Measurements from ENCODE around the gene SNX33.

SNX33 gene

DNA sequence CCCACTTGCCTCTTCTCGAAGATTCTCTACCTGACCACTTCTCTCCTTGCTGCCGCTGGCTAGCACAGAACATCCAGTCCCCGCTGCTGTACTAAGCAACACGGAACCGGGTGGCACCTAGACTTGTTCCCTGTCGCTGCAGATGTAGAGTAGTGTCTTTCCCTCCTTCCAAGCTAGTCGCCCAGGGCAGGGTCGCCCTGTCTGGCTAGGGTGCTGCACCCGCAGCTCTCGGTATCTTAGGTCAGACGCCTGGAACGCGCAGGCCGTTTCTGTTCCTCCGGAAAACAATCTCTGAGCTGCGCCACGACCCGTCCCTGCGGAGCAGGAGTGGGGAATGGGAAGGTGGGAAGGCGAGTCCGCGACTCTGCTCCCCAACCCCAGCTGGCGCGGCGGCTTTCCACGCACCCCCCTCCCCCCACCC, 758 bp upstream of the SNX33 start:
- Mint-ChIP-seq H3K27ac (no peak overlapping the region), H3K4me3 (peak overlapping the region; percentile 87), H3K9me3 (no peaks in the 10 kb centered on the region), H3K36me3 (ENCODE audit: low read depth) (peaks cover 23% of the 10 kb centered on the region), H3K27me3 (ENCODE audit: low read depth, poor library complexity) (peaks cover 23% of the 10 kb centered on the region), H3K4me1 (peaks cover 57% of the 10 kb centered on the region)
- peak; percentile 37 for DNase-seq
- no peak for TF ChIP-seq CTCF (IDR thresholded peaks at IDR 0.05)

GRCh38 chr15:75648156-75649000, 666 bp downstream of the SNX33 start:
- peak overlapping the region; percentile 96 for H3K4me3 Mint-ChIP-seq
- H3K4me1 Mint-ChIP-seq: peaks cover 72% of the 10 kb centered on the region
- no peak for TF ChIP-seq CTCF (IDR thresholded peaks at IDR 0.05)
- H3K36me3 Mint-ChIP-seq (ENCODE audit: low read depth): peaks cover 24% of the 10 kb centered on the region
- peaks cover 23% of the 10 kb centered on the region for H3K27me3 Mint-ChIP-seq (ENCODE audit: low read depth, poor library complexity)
- no peaks in the 10 kb centered on the region for H3K9me3 Mint-ChIP-seq
- peak; percentile 65 for DNase-seq
- peak overlapping the region; percentile 99 for H3K27ac Mint-ChIP-seq

- no peak for DNase-seq
- peaks cover 69% of the 10 kb centered on the region for H3K4me1 Mint-ChIP-seq
- peaks cover 21% of the 10 kb centered on the region for H3K27me3 Mint-ChIP-seq (ENCODE audit: low read depth, poor library complexity)
- H3K9me3 Mint-ChIP-seq: no peaks in the 10 kb centered on the region
- TF ChIP-seq CTCF (IDR thresholded peaks at IDR 0.05): no peak
- H3K36me3 Mint-ChIP-seq (ENCODE audit: low read depth): peaks cover 24% of the 10 kb centered on the region
- peak overlapping the region; percentile 96 for H3K4me3 Mint-ChIP-seq
- peak overlapping the region; percentile 94 for H3K27ac Mint-ChIP-seq
Measured at GRCh38 chr15:75649045-75649761, 1.5 kb downstream of the SNX33 start.

DNA sequence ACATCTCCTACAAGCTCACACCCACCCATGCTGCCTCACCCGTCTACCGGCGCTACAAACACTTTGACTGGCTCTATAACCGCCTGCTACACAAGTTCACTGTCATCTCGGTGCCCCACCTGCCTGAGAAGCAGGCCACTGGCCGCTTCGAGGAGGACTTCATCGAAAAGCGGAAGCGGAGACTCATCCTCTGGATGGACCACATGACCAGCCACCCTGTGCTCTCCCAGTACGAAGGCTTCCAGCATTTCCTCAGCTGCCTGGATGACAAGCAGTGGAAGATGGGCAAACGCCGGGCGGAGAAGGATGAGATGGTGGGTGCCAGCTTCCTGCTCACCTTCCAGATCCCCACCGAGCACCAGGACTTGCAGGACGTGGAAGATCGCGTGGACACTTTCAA, 2.1 kb downstream of the SNX33 start:
- Mint-ChIP-seq H3K36me3 (ENCODE audit: low read depth) (peaks cover 24% of the 10 kb centered on the region), H3K27me3 (ENCODE audit: low read depth, poor library complexity) (peaks cover 18% of the 10 kb centered on the region), H3K9me3 (no peaks in the 10 kb centered on the region), H3K27ac (no peak overlapping the region), H3K4me1 (peaks cover 68% of the 10 kb centered on the region), H3K4me3 (peak overlapping the region; percentile 96)
- no peak for TF ChIP-seq CTCF (IDR thresholded peaks at IDR 0.05)
- no peak for DNase-seq

- DNase-seq: no peak
- H3K36me3 Mint-ChIP-seq (ENCODE audit: low read depth): peaks cover 26% of the 10 kb centered on the region
Measured at GRCh38 chr15:75650908-75651809, 3.4 kb downstream of the SNX33 start.

More at GRCh38 chr15:75650908-75651809, 3.4 kb downstream of the SNX33 start:
- peaks cover 6% of the 10 kb centered on the region for H3K27me3 Mint-ChIP-seq (ENCODE audit: low read depth, poor library complexity)
- peak overlapping the region; percentile 96 for H3K4me3 Mint-ChIP-seq
- TF ChIP-seq CTCF (IDR thresholded peaks at IDR 0.05): no peak
- H3K9me3 Mint-ChIP-seq: no peaks in the 10 kb centered on the region
- peak overlapping the region; percentile 59 for H3K27ac Mint-ChIP-seq
- peaks cover 68% of the 10 kb centered on the region for H3K4me1 Mint-ChIP-seq
